Choroid plexus epithelial cell (primary cell): Measurements from ENCODE around the gene TTBK2.

Source experiments
- DNase-seq: peaks from one replicate; pipeline ENCODE4 v3.0.0-alpha.2; 2010; ENCODE audit warnings: low read depth
- H3K4me3 ChIP-seq: 2 replicates; pipeline ENCODE4 v1.5.1; 2011; ENCODE audit warnings: low read depth, mild to moderate bottlenecking, control low read depth, low read length, moderate library complexity
- TF ChIP-seq, protein P1 (sequence below): conservative IDR thresholded peaks from 2 replicates; pipeline ENCODE4 v1.5.1; 2011; ENCODE audit warnings: low read depth, mild to moderate bottlenecking, control low read depth, inconsistent platforms, low read length, moderate library complexity

TTBK2 gene

DNA sequence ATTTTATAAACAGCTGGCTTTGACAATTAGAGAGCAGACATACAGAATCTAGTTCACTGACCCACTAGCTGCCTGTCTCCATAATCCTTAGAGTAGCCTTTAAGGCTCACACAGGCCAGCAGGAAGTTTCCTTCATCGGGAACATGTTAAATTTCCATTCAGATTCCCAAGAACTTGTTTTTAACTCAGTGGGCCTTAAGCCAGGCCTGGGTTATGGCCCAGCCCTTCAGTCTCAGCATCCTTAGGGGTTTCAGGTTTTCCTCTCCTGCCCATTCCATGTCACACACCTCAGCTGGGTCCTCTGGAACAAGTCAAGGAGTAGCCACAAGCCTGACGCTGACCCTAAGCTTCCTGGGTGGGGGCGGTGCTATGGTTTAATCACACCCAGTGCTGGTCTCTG is 198.7 kb downstream of the TTBK2 start:
- TF ChIP-seq, protein P1, sequence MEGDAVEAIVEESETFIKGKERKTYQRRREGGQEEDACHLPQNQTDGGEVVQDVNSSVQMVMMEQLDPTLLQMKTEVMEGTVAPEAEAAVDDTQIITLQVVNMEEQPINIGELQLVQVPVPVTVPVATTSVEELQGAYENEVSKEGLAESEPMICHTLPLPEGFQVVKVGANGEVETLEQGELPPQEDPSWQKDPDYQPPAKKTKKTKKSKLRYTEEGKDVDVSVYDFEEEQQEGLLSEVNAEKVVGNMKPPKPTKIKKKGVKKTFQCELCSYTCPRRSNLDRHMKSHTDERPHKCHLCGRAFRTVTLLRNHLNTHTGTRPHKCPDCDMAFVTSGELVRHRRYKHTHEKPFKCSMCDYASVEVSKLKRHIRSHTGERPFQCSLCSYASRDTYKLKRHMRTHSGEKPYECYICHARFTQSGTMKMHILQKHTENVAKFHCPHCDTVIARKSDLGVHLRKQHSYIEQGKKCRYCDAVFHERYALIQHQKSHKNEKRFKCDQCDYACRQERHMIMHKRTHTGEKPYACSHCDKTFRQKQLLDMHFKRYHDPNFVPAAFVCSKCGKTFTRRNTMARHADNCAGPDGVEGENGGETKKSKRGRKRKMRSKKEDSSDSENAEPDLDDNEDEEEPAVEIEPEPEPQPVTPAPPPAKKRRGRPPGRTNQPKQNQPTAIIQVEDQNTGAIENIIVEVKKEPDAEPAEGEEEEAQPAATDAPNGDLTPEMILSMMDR: no peak
- H3K4me3 ChIP-seq: no peak overlapping the region
- DNase-seq: no peak

GRCh38 chr15:42721016-42721415 is 199.6 kb downstream of the TTBK2 start:
- no peak for DNase-seq
- H3K4me3 ChIP-seq: no peak overlapping the region
- TF ChIP-seq, protein P1: no peak

GRCh38 chr15:42720071-42720470 is 200.5 kb downstream of the TTBK2 start:
- no peak for DNase-seq
- H3K4me3 ChIP-seq: no peak overlapping the region
- TF ChIP-seq, protein P1: no peak

DNA sequence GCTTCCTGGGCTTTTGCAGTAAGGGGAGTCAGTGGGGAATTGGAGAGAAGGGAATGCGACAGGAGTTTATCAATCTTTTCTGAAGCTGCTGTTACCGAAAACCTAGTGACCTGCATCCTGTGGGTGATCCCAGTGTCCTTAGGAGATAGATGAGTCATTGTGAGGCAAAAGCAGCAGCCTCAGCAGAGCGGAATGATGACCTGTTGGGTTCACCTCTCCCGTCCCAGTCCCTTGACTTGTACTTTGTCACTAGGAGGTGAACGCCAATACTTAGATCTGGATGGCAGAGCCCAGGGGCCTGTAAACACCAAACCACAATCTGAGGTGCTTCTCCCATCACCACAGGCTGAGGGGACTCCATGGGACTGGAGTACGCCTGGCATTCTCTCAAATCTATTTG is 201.5 kb downstream of the TTBK2 start:
- TF ChIP-seq, protein P1: no peak
- no peak overlapping the region for H3K4me3 ChIP-seq
- DNase-seq: no peak

DNA sequence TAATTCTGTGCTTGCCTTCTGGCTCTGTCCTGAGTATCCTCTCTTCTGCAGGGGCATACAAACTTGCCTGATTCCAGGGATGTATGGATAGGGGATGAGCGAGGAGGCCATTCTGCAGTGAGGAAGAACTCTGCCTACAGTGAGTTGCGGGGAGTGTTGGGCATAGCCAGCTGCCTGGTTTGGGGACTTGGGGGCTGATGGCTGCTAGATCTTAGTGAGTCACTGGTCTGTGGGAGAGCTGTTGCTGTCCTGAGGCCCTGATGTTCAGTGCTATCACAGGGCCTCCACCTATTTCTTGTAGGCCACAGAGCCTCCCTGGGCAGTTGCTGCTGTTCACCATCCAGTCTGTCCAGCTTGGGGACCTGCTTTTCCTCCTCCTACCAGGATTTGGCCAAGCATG is 204.0 kb downstream of the TTBK2 start:
- DNase-seq: no peak
- TF ChIP-seq, protein P1: no peak
- H3K4me3 ChIP-seq: no peak overlapping the region

- TF ChIP-seq, protein P1: no peak
- DNase-seq: no peak
- H3K4me3 ChIP-seq: no peak overlapping the region
Observed at GRCh38 chr15:42716125-42716524, 204.5 kb downstream of the TTBK2 start.

GRCh38 chr15:42712584-42712983 is 208.0 kb downstream of the TTBK2 start:
- TF ChIP-seq, protein P1: no peak
- H3K4me3 ChIP-seq: no peak overlapping the region
- no peak for DNase-seq
